Measurements from ENCODE around the gene TRMT1. TPM values are rescaled to one million over a fixed set of nuclear protein-coding genes. Genes with fewer than 3 reads are reported as not detected.

Gene TRMT1
- total RNA-seq, 1 experiment from 2014 or later = 106 TPM

GRCh38 chr19:13155472-13156359 lies 39.2 kb upstream of the TRMT1 start (continued):
- TF ChIP-seq, protein P1, sequence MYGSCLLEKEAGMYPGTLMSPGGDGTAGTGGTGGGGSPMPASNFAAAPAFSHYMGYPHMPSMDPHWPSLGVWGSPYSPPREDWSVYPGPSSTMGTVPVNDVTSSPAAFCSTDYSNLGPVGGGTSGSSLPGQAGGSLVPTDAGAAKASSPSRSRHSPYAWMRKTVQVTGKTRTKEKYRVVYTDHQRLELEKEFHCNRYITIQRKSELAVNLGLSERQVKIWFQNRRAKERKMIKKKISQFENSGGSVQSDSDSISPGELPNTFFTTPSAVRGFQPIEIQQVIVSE (CRISPR knock-in tag; IDR thresholded peaks at IDR 0.05; ENCODE audit: borderline replicate concordance) = peak; percentile 84
- TF ChIP-seq ARID4B (CRISPR knock-in tag; IDR thresholded peaks at IDR 0.05; ENCODE audit: borderline replicate concordance) (peak; percentile 74; the same call in 1 of the 2 replicates), ZBTB21 (CRISPR knock-in tag; IDR thresholded peaks at IDR 0.05; ENCODE audit: borderline replicate concordance) (no peak), PRDM15 (CRISPR knock-in tag; IDR thresholded peaks at IDR 0.05) (no peak), ZNF121 (CRISPR knock-in tag; IDR thresholded peaks at IDR 0.05) (no peak; the same call in 1 of the 2 replicates), NFE2L1 (CRISPR knock-in tag; IDR thresholded peaks at IDR 0.05) (no peak), GABPB1 (CRISPR knock-in tag; IDR thresholded peaks at IDR 0.05) (peak; percentile 6; the same call in 1 of the 2 replicates), ELF4 (CRISPR knock-in tag; IDR thresholded peaks at IDR 0.05; ENCODE audit: low read depth) (0 out of 2 replicates have a peak, but pooled peaks have one; percentile 46), HMGA2 (CRISPR knock-in tag; IDR thresholded peaks at IDR 0.05) (no peak), MYBL2 (CRISPR knock-in tag; IDR thresholded peaks at IDR 0.05) (no peak; the same call in 1 of the 2 replicates), ZNF671 (CRISPR knock-in tag; IDR thresholded peaks at IDR 0.05) (peak; percentile 75), SP1 (CRISPR knock-in tag; conservative IDR thresholded peaks at IDR 0.05) (peak; percentile 53), NFYB (CRISPR knock-in tag; conservative IDR thresholded peaks at IDR 0.05; ENCODE audit: low read depth) (no peak; the same call in none of the 2 replicates)
- TF ChIP-seq, protein P2, sequence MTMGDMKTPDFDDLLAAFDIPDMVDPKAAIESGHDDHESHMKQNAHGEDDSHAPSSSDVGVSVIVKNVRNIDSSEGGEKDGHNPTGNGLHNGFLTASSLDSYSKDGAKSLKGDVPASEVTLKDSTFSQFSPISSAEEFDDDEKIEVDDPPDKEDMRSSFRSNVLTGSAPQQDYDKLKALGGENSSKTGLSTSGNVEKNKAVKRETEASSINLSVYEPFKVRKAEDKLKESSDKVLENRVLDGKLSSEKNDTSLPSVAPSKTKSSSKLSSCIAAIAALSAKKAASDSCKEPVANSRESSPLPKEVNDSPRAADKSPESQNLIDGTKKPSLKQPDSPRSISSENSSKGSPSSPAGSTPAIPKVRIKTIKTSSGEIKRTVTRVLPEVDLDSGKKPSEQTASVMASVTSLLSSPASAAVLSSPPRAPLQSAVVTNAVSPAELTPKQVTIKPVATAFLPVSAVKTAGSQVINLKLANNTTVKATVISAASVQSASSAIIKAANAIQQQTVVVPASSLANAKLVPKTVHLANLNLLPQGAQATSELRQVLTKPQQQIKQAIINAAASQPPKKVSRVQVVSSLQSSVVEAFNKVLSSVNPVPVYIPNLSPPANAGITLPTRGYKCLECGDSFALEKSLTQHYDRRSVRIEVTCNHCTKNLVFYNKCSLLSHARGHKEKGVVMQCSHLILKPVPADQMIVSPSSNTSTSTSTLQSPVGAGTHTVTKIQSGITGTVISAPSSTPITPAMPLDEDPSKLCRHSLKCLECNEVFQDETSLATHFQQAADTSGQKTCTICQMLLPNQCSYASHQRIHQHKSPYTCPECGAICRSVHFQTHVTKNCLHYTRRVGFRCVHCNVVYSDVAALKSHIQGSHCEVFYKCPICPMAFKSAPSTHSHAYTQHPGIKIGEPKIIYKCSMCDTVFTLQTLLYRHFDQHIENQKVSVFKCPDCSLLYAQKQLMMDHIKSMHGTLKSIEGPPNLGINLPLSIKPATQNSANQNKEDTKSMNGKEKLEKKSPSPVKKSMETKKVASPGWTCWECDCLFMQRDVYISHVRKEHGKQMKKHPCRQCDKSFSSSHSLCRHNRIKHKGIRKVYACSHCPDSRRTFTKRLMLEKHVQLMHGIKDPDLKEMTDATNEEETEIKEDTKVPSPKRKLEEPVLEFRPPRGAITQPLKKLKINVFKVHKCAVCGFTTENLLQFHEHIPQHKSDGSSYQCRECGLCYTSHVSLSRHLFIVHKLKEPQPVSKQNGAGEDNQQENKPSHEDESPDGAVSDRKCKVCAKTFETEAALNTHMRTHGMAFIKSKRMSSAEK (CRISPR knock-in tag; IDR thresholded peaks at IDR 0.05; ENCODE audit: borderline replicate concordance) = peak; percentile 5; the same call in 1 of the 2 replicates
- TF ChIP-seq, protein P3, sequence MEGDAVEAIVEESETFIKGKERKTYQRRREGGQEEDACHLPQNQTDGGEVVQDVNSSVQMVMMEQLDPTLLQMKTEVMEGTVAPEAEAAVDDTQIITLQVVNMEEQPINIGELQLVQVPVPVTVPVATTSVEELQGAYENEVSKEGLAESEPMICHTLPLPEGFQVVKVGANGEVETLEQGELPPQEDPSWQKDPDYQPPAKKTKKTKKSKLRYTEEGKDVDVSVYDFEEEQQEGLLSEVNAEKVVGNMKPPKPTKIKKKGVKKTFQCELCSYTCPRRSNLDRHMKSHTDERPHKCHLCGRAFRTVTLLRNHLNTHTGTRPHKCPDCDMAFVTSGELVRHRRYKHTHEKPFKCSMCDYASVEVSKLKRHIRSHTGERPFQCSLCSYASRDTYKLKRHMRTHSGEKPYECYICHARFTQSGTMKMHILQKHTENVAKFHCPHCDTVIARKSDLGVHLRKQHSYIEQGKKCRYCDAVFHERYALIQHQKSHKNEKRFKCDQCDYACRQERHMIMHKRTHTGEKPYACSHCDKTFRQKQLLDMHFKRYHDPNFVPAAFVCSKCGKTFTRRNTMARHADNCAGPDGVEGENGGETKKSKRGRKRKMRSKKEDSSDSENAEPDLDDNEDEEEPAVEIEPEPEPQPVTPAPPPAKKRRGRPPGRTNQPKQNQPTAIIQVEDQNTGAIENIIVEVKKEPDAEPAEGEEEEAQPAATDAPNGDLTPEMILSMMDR (IDR thresholded peaks at IDR 0.05) = no peak
- TF ChIP-seq, protein P4, sequence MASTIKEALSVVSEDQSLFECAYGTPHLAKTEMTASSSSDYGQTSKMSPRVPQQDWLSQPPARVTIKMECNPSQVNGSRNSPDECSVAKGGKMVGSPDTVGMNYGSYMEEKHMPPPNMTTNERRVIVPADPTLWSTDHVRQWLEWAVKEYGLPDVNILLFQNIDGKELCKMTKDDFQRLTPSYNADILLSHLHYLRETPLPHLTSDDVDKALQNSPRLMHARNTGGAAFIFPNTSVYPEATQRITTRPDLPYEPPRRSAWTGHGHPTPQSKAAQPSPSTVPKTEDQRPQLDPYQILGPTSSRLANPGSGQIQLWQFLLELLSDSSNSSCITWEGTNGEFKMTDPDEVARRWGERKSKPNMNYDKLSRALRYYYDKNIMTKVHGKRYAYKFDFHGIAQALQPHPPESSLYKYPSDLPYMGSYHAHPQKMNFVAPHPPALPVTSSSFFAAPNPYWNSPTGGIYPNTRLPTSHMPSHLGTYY (CRISPR knock-in tag; IDR thresholded peaks at IDR 0.05) = peak; percentile 94
- TF ChIP-seq, protein P5, sequence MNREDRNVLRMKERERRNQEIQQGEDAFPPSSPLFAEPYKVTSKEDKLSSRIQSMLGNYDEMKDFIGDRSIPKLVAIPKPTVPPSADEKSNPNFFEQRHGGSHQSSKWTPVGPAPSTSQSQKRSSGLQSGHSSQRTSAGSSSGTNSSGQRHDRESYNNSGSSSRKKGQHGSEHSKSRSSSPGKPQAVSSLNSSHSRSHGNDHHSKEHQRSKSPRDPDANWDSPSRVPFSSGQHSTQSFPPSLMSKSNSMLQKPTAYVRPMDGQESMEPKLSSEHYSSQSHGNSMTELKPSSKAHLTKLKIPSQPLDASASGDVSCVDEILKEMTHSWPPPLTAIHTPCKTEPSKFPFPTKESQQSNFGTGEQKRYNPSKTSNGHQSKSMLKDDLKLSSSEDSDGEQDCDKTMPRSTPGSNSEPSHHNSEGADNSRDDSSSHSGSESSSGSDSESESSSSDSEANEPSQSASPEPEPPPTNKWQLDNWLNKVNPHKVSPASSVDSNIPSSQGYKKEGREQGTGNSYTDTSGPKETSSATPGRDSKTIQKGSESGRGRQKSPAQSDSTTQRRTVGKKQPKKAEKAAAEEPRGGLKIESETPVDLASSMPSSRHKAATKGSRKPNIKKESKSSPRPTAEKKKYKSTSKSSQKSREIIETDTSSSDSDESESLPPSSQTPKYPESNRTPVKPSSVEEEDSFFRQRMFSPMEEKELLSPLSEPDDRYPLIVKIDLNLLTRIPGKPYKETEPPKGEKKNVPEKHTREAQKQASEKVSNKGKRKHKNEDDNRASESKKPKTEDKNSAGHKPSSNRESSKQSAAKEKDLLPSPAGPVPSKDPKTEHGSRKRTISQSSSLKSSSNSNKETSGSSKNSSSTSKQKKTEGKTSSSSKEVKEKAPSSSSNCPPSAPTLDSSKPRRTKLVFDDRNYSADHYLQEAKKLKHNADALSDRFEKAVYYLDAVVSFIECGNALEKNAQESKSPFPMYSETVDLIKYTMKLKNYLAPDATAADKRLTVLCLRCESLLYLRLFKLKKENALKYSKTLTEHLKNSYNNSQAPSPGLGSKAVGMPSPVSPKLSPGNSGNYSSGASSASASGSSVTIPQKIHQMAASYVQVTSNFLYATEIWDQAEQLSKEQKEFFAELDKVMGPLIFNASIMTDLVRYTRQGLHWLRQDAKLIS (CRISPR knock-in tag; IDR thresholded peaks at IDR 0.05; ENCODE audit: borderline replicate concordance) = no peak

Measured in WTC11 (cell line).